ENCODE results near the gene NAA38.

- TF ChIP-seq, protein P1, sequence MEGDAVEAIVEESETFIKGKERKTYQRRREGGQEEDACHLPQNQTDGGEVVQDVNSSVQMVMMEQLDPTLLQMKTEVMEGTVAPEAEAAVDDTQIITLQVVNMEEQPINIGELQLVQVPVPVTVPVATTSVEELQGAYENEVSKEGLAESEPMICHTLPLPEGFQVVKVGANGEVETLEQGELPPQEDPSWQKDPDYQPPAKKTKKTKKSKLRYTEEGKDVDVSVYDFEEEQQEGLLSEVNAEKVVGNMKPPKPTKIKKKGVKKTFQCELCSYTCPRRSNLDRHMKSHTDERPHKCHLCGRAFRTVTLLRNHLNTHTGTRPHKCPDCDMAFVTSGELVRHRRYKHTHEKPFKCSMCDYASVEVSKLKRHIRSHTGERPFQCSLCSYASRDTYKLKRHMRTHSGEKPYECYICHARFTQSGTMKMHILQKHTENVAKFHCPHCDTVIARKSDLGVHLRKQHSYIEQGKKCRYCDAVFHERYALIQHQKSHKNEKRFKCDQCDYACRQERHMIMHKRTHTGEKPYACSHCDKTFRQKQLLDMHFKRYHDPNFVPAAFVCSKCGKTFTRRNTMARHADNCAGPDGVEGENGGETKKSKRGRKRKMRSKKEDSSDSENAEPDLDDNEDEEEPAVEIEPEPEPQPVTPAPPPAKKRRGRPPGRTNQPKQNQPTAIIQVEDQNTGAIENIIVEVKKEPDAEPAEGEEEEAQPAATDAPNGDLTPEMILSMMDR (IDR thresholded peaks at IDR 0.05; ENCODE audit: low read length), result no peak
- TF ChIP-seq EZH2 (IDR thresholded peaks at IDR 0.05; ENCODE audit: borderline replicate concordance, low read length), result no peak
Observed at GRCh38 chr17:7885367-7886226, 28.2 kb upstream of the NAA38 start.

All from OCI-LY1 (cell line).